OCI-LY3 (cell line): Measurements from ENCODE around the gene SND1.

Experiments used
- CTCF ChIP-seq: fragments of 200-600, 300-600 bp; sonication (generic); IDR thresholded peaks from 2 replicates; pipeline ENCODE4 v1.5.1; 2014; ENCODE audit warnings: antibody characterized with exemption, low read length, low read depth
- EZH2phosphoT487 ChIP-seq: fragments of 200-600 bp; shearing (Covaris generic); IDR thresholded peaks from 2 replicates; pipeline ENCODE4 v1.6.1; 2018; ENCODE audit warnings: antibody characterized with exemption, mixed run types, low read depth

DNA sequence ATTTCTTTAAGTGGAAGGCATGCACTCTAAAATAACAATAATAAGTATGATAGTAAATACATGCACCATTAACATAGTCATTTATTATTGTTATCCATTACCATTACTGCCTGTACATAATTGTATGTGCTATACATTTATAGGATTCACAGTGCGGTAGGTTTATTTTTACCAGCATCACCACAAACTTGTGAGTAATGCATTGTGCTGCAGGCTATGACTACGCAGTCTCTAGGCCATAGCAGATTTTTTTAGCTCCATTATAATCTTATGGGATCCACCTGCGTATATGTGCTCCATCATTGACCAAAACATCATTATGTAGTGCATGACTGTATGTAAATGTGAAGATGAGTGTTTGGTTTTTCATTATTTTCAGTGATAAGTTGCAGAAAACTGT, 219.2 kb downstream of the SND1 start:
- TF ChIP-seq CTCF = no peak
- no peak for TF ChIP-seq EZH2phosphoT487
